HG03159 (cell line): ENCODE measurements around the gene GALC.
A peak's percentile ranks its signal among the peaks of the same experiment; 100 is the strongest.

Experiments
- ATAC-seq: cut with Tn5 transposase; IDR thresholded peaks from one replicate; pipeline ENCODE4 v1.9.1; 2021; ENCODE audit warnings: mild to moderate bottlenecking, moderate library complexity; ENCODE audit not compliant: unreplicated experiment

Gene GALC

DNA sequence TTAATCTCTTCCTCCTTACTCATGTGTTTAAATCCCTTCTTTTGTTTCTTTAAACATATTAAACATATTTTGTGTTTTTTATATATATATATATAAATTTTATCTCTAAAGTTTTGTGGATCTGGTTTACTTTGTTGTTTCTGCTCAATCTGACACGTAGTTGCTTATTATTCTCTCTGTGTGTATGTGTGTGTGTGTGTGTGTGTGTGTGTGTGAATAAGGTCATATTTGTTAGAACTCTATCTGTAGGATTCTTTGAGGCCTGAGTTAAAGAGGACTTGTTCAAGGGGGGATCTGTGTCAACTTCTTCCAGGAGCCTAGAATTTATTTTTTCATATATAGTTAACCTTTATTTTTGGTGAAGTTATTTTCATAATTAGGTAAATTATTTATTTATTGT lies 14.6 kb upstream of the GALC start:
- ATAC-seq: no peak

DNA sequence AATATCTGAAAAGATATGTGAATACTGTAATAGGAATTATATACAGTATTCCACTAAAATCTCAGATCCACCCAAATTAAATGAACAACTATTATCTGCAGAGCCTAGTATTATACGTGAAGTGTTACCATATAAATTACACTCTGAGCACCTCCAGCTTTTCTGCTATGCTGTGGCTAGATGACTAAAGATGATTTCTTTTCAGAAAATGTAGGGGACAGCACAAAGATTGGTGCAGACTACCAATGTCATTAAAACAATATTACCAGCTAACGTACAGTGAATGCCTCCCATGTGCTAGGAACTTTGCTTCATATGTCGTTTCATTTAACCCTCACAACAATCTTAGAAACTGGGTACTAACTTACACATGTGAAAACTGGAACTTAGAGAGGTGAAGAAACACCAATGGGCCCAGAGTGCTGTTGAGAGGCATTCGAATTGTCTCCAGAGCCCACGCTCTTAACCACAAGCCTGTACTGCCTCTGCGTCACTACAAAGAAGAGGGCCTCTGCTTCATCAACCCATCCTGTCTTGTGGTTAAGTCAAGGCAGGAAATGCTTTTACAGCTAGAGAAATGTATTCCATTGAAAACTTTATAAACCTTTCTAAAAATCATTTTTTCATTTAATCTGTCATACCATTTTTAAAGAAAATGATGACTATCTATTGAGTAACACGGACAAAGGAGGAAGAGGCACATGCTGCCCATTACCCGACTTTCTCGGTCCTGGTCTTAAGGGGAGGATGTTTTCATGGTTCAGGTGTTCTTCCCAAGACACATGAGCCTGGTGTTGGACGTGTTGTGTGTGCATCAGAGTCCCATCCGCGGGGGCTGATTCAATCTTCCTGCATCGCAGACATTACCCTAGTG lies 13.2 kb upstream of the GALC start:
- ATAC-seq: peak; percentile 80

DNA sequence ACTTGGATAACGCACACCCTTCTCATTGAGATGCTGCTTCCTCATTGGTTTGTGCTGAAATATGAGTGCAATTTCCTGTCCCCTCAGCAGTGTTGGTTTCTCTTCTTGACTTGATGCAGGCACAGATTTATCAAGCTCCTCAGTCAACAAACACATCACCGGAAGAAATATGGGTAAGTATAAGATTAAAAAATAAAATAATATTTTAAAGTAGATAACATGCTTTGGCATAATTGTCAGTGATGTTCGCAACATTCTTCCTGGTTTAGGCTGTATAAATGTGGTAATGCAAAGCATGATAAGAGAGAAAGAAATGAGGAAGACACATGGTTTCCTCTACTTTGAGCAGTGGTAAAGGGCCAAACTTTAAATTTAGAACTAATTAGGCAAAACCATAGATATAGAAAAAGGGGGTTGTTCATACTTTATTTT lies 12.1 kb upstream of the GALC start, which contains the start of gene GPR65:
Gene GPR65 (plus strand): TSS at position 86 of the 432 bp plus-strand sequence. CDS start 5,713 bp downstream, outside the sequence.
- peak; percentile 82 for ATAC-seq

DNA sequence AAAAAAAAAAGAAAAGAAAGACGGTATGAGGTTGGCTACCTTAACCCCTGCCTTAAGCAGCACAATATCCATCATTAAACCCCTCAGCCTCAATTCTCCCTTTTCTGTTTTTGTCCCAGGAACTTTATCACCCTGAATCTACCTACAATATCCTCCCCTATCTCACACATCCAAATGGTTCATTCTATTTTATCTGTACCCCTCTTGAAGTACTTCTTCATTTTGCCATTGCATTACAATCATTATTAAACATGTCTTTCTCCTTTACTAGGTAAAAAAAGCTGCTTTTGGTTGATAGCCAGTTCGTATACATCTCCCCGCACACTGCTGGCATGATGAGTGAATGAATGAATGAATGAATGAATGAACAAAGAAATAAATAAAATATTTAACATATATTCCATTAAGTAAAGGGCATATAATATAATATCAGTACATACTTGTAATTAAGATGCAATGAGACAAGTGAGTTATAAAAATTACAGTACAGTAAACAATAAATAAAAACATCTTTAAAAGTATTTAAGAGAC lies 11.6 kb upstream of the GALC start:
- no peak for ATAC-seq

DNA sequence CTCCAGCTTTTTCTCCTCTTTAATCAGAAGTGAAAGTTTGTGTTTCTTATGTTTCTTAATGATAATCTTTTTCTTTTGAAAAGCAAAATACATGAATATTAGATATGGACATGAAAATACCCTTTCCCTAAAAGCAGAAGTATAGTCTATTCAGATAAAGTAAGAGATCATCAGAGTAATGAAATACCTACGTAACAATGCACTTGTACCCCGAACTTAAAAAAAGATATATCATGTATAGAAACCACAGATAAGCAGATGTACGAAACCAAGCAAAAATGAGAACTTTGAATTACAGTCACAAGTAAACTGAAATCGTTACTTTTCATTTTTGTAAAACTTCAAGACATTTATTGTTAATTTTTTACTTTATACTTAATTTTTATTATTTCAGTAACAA lies 10.4 kb upstream of the GALC start:
- ATAC-seq: no peak

DNA sequence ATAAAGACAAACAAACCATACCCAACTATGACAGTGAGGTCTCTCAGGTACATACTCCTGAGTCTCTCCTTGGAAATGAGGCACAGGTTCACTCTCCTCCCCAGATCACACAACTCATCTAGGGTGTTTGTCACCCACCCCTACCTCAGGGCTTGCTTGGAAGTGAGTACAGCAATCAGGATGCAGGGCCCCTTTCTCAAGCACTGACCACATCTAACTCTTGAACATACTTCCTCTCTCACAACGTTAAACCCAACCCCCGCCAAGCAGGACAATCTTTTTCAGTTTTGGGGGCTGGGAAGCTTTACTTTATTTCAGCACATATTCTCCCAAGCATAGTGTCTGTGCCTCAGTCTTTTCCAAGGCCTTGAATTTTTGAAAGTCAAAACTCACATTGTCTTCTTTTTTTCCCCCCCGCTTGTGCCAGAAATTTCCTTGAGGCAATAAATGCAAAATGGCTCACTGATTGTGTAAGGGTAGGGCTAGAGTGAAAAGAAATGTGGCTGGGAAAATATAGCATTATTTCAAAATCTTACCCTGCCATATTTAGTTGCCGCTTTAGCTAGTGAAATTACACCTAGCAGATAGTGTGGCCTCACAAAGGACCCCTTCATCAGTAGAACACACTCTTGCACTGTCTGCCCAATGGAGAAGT lies 9.6 kb upstream of the GALC start:
- no peak for ATAC-seq

DNA sequence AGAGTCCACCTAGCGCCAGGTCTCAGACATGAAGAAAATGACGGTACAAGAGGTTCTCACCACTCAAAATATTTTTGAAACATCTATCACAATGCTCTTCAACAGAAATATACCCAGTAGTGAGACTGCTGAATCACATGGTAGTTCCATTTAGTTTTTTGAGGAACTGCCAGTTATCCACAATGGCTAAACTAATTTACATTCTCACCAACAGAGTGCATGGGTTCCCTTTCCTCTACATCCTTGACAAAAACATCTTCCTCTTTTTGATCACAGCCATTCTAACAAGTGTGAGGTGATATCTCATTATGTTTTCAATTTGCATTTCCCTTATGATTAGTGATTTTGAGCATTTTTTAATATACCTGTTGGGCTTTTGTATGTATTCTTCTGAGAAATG lies 6.3 kb upstream of the GALC start:
- no peak for ATAC-seq

DNA sequence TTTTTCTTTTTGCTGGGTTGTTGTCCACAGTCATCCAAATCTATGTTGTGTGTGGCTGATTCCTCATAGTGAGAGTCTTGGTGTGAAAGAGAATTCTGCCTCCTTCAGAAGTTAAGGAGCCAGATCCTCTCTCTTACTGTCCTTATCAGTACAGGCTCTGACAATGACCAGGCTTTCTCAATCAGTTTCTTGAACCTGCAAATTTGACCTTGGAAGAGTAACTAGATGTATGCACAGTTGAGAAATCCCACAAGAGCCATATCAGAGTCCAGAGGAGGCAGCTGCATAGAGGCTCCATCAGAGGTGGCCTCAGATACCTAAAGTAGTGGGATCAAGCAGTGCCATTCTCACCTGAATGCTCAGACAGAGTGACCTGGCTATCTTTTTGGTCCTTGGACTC lies 5.5 kb upstream of the GALC start:
- no peak for ATAC-seq

DNA sequence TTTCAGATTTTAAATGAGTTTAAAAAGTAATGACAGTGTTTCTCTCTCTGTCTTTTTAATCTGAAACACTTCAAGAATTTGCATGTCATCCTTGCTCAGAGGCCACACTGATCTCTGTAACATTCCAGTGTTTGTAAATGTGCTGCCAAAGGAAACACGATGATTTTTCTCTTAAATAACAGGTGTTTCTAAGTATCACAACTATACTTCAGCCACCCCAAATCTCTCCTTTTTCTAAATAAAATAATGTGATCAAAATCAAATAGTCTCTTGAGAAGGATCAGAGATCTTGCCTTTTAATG lies 3.3 kb upstream of the GALC start:
- ATAC-seq: no peak

DNA sequence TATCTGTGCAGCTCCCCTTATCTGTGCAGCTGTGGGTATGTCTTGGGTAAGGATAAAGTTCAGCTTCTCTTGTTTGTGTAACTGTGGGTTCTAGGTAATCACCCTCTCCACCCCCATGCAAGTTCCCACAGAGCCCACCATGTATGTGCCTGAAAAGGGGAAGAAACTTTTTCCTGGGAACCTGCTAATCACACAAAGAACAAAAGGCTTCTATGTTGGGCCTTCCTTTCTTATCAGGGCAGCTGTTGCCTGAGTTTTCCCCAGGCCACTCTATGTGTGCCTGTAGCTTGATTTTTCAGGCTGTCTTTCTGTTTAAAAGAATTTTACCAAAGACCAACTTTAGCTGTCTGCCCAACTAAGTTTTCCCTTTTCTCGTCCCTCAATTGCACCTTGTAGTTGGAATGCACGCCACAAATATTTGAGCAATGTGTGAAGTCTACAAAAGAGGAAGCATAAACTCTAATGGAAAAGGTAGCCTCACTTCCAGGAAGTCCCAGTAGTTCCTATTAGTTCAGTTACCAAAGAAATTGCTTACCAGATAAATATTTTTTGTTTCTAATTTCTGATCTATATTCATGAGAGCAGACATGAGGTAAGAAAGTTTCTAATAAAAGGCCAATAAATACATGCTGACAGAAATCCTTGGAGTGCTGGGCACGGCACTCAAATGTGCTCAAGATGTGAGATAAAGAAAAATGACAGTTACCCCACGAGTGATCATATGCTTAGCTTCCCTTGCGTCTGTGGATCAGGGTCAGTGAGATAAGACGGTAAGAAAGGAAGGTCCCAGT lies 2.7 kb upstream of the GALC start:
- no peak for ATAC-seq

DNA sequence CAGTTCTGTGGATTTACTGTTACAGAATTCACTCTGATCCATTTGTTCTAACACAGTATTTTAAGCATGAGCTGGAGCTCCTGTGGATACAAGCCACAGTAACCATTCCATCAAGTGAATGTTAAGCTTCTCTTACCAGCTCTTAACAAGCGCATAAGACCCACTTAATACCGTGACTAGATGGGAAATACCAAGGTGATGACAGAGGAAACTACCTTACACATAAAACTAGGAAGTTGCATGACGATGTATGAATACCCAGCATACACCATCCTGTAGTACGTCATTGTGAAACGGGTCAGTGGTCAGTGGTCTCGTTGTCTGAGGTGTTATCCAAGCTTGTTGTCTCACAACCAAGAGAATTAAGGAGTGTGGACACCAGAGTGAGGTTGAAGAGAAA lies 2.0 kb upstream of the GALC start:
- ATAC-seq: peak; percentile 26

DNA sequence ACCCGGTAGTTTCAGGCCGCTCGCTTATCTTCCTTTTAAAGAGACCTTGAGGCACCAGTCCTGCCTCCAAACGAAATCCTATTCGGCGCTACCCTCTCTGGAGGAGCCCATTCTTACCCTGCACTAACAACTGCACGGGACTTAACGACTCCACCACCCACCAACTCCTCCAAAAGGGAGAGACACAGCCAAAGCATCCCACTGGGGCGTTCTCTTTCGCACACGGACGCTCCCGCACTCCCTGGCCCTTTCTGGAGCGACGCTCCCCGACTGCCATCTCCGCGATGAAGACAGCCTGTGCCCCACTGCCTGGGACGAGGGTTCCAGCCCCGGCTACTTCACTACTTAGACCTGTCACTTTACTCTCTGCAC lies 650 bp downstream of the GALC start:
- no peak for ATAC-seq

DNA sequence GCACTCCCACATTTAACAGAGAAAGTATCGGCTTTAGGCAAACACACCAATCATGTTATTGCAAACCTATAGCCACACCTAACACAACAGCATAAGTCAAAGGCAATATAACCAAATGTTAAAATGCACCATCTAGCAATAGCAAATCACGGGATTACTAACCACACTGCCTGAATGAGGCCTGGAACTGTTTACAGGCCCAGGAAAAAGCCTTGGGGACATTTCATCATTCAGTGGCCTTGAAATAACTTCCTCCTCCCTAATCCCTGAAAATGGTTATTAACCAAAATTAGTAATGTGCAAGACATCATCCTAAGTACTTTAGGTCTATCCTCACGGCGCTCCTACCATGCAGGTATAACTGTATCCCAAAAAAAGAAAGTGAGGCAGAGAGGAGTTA lies 2.3 kb downstream of the GALC start:
- ATAC-seq: no peak

DNA sequence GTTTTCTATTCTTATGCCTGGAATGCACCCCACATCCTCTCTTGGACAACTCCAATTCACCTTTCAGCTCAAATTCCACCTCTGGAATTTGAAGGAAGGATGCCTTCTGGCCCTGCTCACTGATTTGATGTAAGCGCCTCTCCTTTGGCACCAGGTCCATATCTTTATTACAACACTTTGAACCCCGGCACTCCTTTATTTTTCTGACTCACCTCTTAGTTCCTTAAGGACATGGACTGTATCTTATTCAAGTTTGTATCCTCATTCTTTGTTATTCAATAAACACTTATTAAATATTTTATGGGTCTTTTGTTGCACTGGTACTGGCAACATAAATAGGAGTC lies 3.1 kb downstream of the GALC start:
- ATAC-seq: no peak

DNA sequence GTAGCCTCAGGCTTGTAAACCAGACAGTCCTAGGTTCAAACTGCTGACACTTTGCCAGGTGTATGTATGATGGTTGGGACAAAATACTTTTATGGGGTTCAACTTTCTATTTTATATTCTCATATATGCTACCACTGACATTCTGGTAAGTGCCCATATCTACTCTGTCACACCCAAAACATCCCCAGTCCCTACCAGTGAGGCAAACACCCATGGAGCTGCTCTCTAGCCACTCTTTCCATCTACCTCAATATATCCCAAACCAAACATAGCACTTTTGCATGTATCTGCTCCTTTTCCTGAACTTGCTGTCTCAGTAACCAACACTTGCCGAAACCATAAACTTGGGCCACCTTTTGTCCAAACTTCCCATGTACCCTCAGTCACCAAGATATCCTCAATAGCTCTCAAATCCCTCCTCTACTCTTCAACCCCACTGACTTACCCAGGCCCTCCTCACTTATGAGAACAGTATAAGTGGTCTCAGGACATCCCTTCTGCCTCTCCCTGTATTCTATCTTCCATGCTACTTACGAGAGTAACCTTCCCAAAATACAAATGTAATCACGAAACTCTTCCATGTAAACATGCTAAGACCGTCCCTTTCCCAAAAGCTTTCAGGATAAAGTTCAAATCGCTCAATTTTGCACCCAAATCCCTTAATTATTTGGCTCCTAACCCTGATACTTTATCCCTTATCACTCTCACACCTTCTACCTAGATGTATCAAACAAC lies 3.6 kb downstream of the GALC start:
- no peak for ATAC-seq

DNA sequence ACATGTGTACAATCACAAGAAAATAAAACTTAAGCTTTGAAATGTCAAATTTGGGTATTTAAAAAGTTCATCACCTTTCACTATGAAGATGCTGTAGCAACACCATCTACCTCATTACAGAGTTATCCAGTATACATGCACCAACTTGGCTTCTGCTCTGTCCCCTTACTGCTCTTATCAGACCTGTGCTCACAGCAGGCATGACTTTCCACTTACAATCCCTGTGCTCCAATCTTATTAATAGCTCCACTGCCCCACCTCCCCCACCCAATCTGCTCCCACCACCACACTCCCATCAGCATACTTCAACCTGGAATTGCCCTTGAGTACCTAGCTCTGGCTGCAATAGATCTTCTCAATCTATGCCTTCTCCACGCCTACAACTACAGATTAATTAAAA lies 13.3 kb downstream of the GALC start:
- no peak for ATAC-seq

DNA sequence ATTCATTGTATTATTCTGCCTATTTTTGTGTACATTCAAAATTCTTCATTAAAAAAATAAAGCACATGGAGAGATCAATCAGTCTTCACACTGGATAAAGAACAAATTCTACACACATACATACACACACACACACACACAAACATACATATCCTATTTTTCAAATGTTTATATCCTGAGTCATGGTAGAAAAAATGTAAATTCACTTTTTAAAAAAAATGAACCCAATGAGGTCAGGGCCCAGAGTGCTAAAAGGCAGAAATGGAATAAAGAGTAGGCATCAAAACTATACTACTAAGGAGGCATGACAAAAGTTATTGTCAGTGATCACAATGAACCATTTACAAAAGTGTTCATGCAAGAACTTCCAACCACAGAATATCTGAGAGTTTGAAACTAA lies 17.3 kb downstream of the GALC start:
- no peak for ATAC-seq

DNA sequence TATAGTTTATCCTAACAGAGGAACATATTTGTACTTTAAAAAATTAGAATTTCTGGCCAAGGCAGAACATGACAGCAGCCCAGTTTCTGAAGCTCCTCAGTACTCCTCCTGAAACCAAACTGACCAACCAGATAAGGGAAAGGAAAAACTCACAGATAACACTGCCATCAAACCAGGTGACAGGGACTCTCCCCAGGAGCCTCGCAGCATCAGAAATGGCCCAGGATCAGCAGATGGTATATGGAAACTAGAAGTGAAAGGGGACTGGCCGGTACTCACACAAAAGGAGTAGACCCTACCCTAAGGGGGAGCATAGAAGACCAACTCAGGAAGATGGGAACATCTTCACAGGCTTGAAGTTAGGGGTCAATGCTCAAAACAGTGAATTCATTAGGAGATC lies 22.0 kb downstream of the GALC start:
- ATAC-seq: peak; percentile 87

DNA sequence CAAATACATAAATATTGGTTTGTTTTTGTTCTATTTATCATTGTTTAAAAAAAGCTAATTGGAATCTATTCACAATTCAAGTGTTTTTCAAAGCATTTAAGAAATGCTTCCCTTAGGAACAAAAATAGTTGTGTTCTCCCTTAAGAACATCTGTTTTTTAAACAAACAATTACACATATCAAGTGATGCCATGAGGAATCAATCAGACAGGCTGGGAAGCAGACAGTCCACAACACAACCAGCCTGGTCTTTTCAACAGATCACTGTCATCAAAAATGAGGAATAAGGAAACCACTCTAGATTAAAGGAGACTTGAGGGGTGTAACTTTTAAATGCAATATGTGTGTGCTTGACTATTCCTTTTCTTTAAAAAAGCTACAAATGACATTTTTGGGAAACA lies 25.5 kb downstream of the GALC start:
- no peak for ATAC-seq

DNA sequence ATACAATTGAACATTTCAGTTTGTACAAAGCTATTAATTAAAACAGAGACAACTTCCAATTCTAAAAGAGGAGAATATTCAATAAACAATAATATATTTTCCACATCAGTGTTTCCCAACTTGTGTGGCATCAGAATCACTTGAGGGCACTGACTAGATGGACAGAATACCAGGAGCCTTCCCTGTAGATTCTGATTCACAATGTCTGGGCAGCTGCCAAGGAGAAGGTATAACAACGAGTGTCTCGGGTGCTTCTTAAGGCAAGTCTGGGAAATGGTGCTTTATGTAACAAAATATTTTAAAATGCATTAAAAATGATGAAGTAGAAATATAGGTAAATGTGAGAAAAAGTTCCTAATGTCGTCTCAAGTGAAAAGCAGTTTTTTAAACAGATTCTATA lies 26.2 kb downstream of the GALC start:
- ATAC-seq: no peak

DNA sequence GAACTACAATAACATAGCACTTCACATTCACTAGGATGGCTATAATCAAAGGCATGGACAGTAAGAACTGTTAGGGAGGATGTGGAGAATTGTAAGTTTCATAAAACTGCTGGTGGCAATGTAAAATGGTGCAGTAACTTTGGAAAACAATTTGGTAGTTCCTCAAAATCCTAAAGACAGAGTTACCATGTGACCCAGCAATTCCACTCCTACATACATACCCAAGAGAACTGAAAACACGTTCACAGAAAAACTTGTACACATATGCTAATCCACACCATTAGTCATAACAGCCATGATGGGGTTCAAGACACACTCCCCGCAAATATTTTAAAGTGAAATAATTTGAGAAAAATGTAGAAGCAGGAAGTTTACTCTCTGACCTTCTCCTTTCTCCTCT lies 31.7 kb downstream of the GALC start:
- ATAC-seq: no peak
